K562 (cell line): ENCODE results near the gene HSD11B2. TPM values are rescaled to one million over a fixed set of nuclear protein-coding genes. Genes with fewer than 3 reads are reported as not detected.

Experiments
- BCOR ChIP-seq: fragments of 450-650 bp; IDR thresholded peaks from 2 replicates; pipeline ENCODE4 v1.6.1; 2016
- BDP1 ChIP-seq: IDR thresholded peaks from 3 replicates; pipeline ENCODE4 v1.6.1; 2011; ENCODE audit not compliant: insufficient read length, insufficient read depth
- CBFA2T3 ChIP-seq: fragments of 450-650 bp; IDR thresholded peaks from 2 replicates; pipeline ENCODE4 v1.6.1; 2017
- CCAR2 ChIP-seq: fragments of 200-400 bp; formaldehyde crosslinking; IDR thresholded peaks from 2 replicates; pipeline ENCODE4 v1.6.1; 2017; ENCODE audit warnings: mild to moderate bottlenecking, low read depth, low read length
- CREM ChIP-seq: IDR thresholded peaks from 2 replicates; pipeline ENCODE4 v1.6.1; 2014; ENCODE audit warnings: antibody characterized with exemption, low read depth
- CXXC5 ChIP-seq: fragments of 250-450 bp; sonication (Bioruptor Pico); IDR thresholded peaks from 2 replicates; pipeline ENCODE4 v1.8.0; 2022; ENCODE audit warnings: inconsistent platforms, mild to moderate bottlenecking, moderate library complexity
- EHMT2 ChIP-seq: fragments of 450-650 bp; IDR thresholded peaks from 2 replicates; pipeline ENCODE4 v1.6.1; 2018; ENCODE audit warnings: antibody characterized with exemption
- FOXJ2 ChIP-seq: fragments of 200-800 bp; sonication (Bioruptor generic); IDR thresholded peaks from 2 replicates; pipeline ENCODE4 v1.6.1; 2016; ENCODE audit warnings: missing genetic modification characterization, missing compliant biosample characterization
- FOXP1 ChIP-seq: sonication (generic); formaldehyde crosslinking; IDR thresholded peaks from 2 replicates; pipeline ENCODE4 v1.8.0; 2022; ENCODE audit warnings: mild to moderate bottlenecking, missing genetic modification reagents
- GABPB2 ChIP-seq: fragments of 250-450 bp; sonication (Bioruptor Pico); conservative IDR thresholded peaks from 2 replicates; pipeline ENCODE4 v1.5.1; 2021; ENCODE audit warnings: mild to moderate bottlenecking
- KAT7 ChIP-seq: sonication (generic); formaldehyde crosslinking; IDR thresholded peaks from 2 replicates; pipeline ENCODE4 v1.8.0; 2022; ENCODE audit warnings: missing genetic modification reagents, mild to moderate bottlenecking, borderline replicate concordance
- KLF16 ChIP-seq: IDR thresholded peaks from 2 replicates; pipeline ENCODE4 v1.6.1; 2016; ENCODE audit warnings: antibody characterized with exemption
- MTA3 ChIP-seq: fragments of 450-650 bp; formaldehyde crosslinking; IDR thresholded peaks from 2 replicates; pipeline ENCODE4 v1.6.1; 2017; ENCODE audit warnings: mild to moderate bottlenecking, borderline replicate concordance
- POLR2AphosphoS5 ChIP-seq: IDR thresholded peaks from 2 replicates; pipeline ENCODE4 v1.6.1; 2011; ENCODE audit warnings: mild to moderate bottlenecking, low read depth, low read length, moderate library complexity; ENCODE audit not compliant: control insufficient read depth, insufficient read depth
- RB1 ChIP-seq: fragments of 450-650 bp; IDR thresholded peaks from 2 replicates; pipeline ENCODE4 v1.6.1; 2017; ENCODE audit warnings: low read depth, mild to moderate bottlenecking
- RCOR1 ChIP-seq, 2 experiments: IDR thresholded peaks; 2 replicates each; pipeline ENCODE4 v1.6.1; 2012; ENCODE audit warnings: low read depth in 2 of 2, low read length in 2 of 2, borderline replicate concordance in 1 of 2, improper control_type of control experiment in 1 of 2
- SIN3B ChIP-seq: fragments of 450-650 bp; IDR thresholded peaks from 2 replicates; pipeline ENCODE4 v1.6.1; 2017; ENCODE audit warnings: low read depth, mild to moderate bottlenecking, moderate library complexity
- SOX6 ChIP-seq: fragments of 450-650 bp; IDR thresholded peaks from 2 replicates; pipeline ENCODE4 v1.6.1; 2014; ENCODE audit warnings: mild to moderate bottlenecking
- TARDBP ChIP-seq: fragments of 450-650 bp; IDR thresholded peaks from 2 replicates; pipeline ENCODE4 v1.6.1; 2016
- ZNF583 ChIP-seq: fragments of 250-450 bp; sonication (Bioruptor Pico); IDR thresholded peaks from 2 replicates; pipeline ENCODE4 v1.4.0; 2020
- polyA plus RNA-seq, 8 experiments: library from polyadenylated mRNA; depleted of rRNA in 4 of 8; stranded (reverse) in 5 of 8; unstranded in 3 of 8; fragments of >200 nt; fragmentation: Nextera tagmentation in 2 of 8; fragmentation: Illumina TruSeq in 1 of 8; extraction: Ambion mirVana in 2 of 8; extraction: Trizol in 1 of 8; gene quantifications; 2 replicates each; pipeline versions ENCODE4 v1.2.1 to v1.2.3, GENCODE V29; 2011 to 2014; ENCODE audit warnings: inconsistent platforms in 1 of 8, missing spikeins in 1 of 8
- total RNA-seq, 7 experiments: library from RNA; depleted of rRNA in 6 of 7; stranded (reverse); fragments of >200 nt in 6 of 7; fragmentation: Illumina TruSeq in 2 of 7; extraction: Trizol in 2 of 7; gene quantifications; 2 replicates each; pipeline versions ENCODE4 v1.2.1 to v1.2.3, GENCODE V29; 2011 to 2021; ENCODE audit warnings: low replicate concordance in 1 of 7
- TF ChIP-seq, protein P1 (sequence below), 2 experiments: IDR thresholded peaks in 1 of 2; conservative IDR thresholded peaks in 1 of 2; 2 replicates each; pipeline ENCODE4 v1.6.1; 2016; ENCODE audit warnings: low read depth in 2 of 2, mild to moderate bottlenecking in 1 of 2, missing compliant biosample characterization in 1 of 2, missing genetic modification characterization in 1 of 2, moderate library complexity in 1 of 2
- TF ChIP-seq, protein P2 (sequence below): fragments of 200-800 bp; sonication (Bioruptor generic); IDR thresholded peaks from 2 replicates; pipeline ENCODE4 v1.6.1; 2017; ENCODE audit warnings: missing genetic modification characterization, missing compliant biosample characterization
- TF ChIP-seq, protein P3 (sequence below): fragments of 450-650 bp; IDR thresholded peaks from 2 replicates; pipeline ENCODE4 v1.6.1; 2016
- TF ChIP-seq, protein P4 (sequence below): fragments of 250-450 bp; sonication (Bioruptor Pico); IDR thresholded peaks from 2 replicates; pipeline ENCODE4 v1.5.0; 2021

Gene HSD11B2
- total and polyA plus RNA-seq, 9 of the 15 experiments (the other 6 are each of a cell fraction or from before 2014, with no cell fraction given): 0.08 to 2.0 (median 0.79) TPM

DNA sequence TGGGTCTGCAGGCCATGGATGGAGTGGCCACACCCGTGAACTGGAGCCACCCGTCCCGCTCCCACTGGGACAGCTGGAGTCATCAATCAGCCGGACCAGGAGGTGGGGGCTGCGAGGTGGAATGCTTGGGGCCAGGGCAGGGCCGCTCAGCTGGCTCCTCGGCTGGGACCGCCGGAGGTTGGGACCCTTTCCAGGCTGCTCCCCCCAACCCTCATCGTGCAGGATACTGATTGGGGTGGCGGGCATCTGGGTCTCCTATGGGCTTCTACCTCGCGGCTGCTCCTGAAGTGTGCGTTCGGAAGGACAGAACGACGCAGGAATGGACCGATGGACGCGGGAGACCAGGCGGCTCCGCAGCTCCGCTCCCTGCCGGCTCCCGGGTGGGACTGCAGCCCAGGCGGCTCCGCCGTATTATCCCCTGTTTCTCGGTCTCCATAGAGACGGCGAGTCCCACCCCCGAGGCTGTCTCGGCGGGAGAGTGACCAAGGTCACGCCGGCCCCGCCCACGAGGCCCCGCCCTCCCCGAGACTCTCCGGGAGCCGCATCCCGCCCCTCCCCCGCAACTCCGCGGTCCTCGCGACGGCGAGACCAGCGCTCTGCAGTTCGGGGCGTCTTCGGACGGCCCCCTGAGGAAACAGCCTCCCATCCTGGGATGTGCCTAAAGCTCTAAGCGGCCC lies 37.7 kb upstream of the HSD11B2 start, which contains the start of gene TPPP3 (continued):
- no peak for TF ChIP-seq KAT7 (CRISPR knock-in tag)
- no peak for TF ChIP-seq KLF16
- no peak for TF ChIP-seq GABPB2 (CRISPR knock-in tag)
- TF ChIP-seq BCOR: no peak
- peak; percentile 26; the same call in 1 of the 2 replicates for TF ChIP-seq CREM
- TF ChIP-seq FOXJ2 (tag): peak; percentile 97
- peak in 1 of 2 experiments; percentile 26; a peak in 1 of 4 replicates for TF ChIP-seq RCOR1 (IDR thresholded peaks at IDR 0.05; ENCODE audit: borderline replicate concordance in 1 of 2, low read depth in 2 of 2, low read length in 2 of 2)
- TF ChIP-seq CXXC5 (CRISPR knock-in tag): peak; percentile 37; the same call in 1 of the 2 replicates
- no peak for TF ChIP-seq ZNF583 (CRISPR knock-in tag)
- TF ChIP-seq EHMT2: no peak
- TF ChIP-seq SOX6: no peak
- TF ChIP-seq SIN3B: 0 out of 2 replicates have a peak, but pooled peaks have one; percentile 32
- peak; percentile 67; the same call in 1 of the 2 replicates for TF ChIP-seq RB1
- no peak for TF ChIP-seq POLR2AphosphoS5
- TF ChIP-seq TARDBP: no peak
- TF ChIP-seq MTA3: no peak
- TF ChIP-seq CCAR2: no peak
- TF ChIP-seq, protein P1, sequence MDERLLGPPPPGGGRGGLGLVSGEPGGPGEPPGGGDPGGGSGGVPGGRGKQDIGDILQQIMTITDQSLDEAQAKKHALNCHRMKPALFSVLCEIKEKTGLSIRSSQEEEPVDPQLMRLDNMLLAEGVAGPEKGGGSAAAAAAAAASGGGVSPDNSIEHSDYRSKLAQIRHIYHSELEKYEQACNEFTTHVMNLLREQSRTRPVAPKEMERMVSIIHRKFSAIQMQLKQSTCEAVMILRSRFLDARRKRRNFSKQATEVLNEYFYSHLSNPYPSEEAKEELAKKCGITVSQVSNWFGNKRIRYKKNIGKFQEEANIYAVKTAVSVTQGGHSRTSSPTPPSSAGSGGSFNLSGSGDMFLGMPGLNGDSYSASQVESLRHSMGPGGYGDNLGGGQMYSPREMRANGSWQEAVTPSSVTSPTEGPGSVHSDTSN (CRISPR knock-in tag; IDR thresholded peaks at IDR 0.05; ENCODE audit: low read depth): no peak
- TF ChIP-seq, protein P1 (tag; conservative IDR thresholded peaks at IDR 0.05; ENCODE audit: low read depth): peak; percentile 30; the same call in 1 of the 2 replicates
- TF ChIP-seq FOXP1 (CRISPR knock-in tag): peak; percentile 45; the same call in 1 of the 2 replicates
- TF ChIP-seq, protein P2, sequence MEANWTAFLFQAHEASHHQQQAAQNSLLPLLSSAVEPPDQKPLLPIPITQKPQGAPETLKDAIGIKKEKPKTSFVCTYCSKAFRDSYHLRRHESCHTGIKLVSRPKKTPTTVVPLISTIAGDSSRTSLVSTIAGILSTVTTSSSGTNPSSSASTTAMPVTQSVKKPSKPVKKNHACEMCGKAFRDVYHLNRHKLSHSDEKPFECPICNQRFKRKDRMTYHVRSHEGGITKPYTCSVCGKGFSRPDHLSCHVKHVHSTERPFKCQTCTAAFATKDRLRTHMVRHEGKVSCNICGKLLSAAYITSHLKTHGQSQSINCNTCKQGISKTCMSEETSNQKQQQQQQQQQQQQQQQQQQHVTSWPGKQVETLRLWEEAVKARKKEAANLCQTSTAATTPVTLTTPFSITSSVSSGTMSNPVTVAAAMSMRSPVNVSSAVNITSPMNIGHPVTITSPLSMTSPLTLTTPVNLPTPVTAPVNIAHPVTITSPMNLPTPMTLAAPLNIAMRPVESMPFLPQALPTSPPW (CRISPR knock-in tag): peak; percentile 47; the same call in 1 of the 2 replicates
- TF ChIP-seq, protein P3, sequence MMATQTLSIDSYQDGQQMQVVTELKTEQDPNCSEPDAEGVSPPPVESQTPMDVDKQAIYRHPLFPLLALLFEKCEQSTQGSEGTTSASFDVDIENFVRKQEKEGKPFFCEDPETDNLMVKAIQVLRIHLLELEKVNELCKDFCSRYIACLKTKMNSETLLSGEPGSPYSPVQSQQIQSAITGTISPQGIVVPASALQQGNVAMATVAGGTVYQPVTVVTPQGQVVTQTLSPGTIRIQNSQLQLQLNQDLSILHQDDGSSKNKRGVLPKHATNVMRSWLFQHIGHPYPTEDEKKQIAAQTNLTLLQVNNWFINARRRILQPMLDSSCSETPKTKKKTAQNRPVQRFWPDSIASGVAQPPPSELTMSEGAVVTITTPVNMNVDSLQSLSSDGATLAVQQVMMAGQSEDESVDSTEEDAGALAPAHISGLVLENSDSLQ: peak; percentile 68; the same call in 1 of the 2 replicates
- no peak for TF ChIP-seq BDP1
- no peak for TF ChIP-seq CBFA2T3
- TF ChIP-seq, protein P4, sequence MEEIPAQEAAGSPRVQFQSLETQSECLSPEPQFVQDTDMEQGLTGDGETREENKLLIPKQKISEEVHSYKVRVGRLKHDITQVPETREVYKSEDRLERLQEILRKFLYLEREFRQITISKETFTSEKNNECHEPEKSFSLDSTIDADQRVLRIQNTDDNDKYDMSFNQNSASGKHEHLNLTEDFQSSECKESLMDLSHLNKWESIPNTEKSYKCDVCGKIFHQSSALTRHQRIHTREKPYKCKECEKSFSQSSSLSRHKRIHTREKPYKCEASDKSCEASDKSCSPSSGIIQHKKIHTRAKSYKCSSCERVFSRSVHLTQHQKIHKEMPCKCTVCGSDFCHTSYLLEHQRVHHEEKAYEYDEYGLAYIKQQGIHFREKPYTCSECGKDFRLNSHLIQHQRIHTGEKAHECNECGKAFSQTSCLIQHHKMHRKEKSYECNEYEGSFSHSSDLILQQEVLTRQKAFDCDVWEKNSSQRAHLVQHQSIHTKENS (CRISPR knock-in tag): no peak
